Testis (tissue), 2 donors: ENCODE data around the gene PHACTR3.

Experiments
- CTCF ChIP-seq, 3 experiments: fragments of 450-650 bp in 2 of 3; fragments of 200-600 bp in 1 of 3; sonication (generic) in 1 of 3; IDR thresholded peaks; one replicate each; pipeline ENCODE4 v1.5.1; 2016 to 2019; ENCODE audit warnings: antibody characterized with exemption in 3 of 3, mild to moderate bottlenecking in 2 of 3, moderate library complexity in 1 of 3
- POLR2A ChIP-seq: fragments of 450-650 bp; IDR thresholded peaks from one replicate; pipeline ENCODE4 v1.6.1; 2017; ENCODE audit warnings: antibody characterized with exemption, mild to moderate bottlenecking, moderate library complexity

GRCh38 chr20:59697068-59697467 is 92.7 kb downstream of the PHACTR3 start:
- TF ChIP-seq CTCF (IDR thresholded peaks at IDR 0.05): no peak
- TF ChIP-seq POLR2A: no peak
